ENCODE data around the gene KPNA6.

KPNA6 gene

GRCh38 chr1:32181563-32181962 lies 73.7 kb downstream of the KPNA6 start:
- Histone ChIP-seq H3F3A (ENCODE audit: insufficient read depth) (peaks cover 30% of the 10 kb centered on the region), H2AFZ (ENCODE audit: low read depth, low read length, severe bottlenecking) (no peak overlapping the region), H3K79me2 (ENCODE audit: insufficient read depth, low read length) (peaks cover 58% of the 10 kb centered on the region), H3K9ac (ENCODE audit: low read length) (peak overlapping the region; percentile 90; the same call in 1 of the 2 replicates), H3K4me3 (ENCODE audit: insufficient read depth, low read length, poor library complexity, severe bottlenecking) (no peak overlapping the region), H3K36me3 (ENCODE audit: low read length) (peaks cover 15% of the 10 kb centered on the region), H4K20me1 (ENCODE audit: low read depth, low read length) (peaks cover 4% of the 10 kb centered on the region; the same call in 1 of the 2 replicates), H3K4me2 (ENCODE audit: low read depth, low read length, poor library complexity, severe bottlenecking) (peak overlapping the region; percentile 89), H3K27ac (ENCODE audit: low read depth, low read length) (no peak overlapping the region), H3K27me3 (ENCODE audit: low read length) (no peaks in the 10 kb centered on the region), H3K9me3 (ENCODE audit: insufficient read depth, low read length) (no peaks in the 10 kb centered on the region), H3K9me2 (replicated peaks; ENCODE audit: insufficient read depth, low read length) (no peaks in the 10 kb centered on the region)
- TF ChIP-seq EZH2phosphoT487 (conservative IDR thresholded peaks at IDR 0.05; ENCODE audit: low read length): no peak
- no peak for TF ChIP-seq CTCF (IDR thresholded peaks at IDR 0.05; ENCODE audit: insufficient read depth, low read length, poor library complexity, severe bottlenecking)

- H3K9ac ChIP-seq (ENCODE audit: low read length): no peak overlapping the region
- no peaks in the 10 kb centered on the region for H3K9me2 ChIP-seq (replicated peaks; ENCODE audit: insufficient read depth, low read length)
- H3F3A ChIP-seq (ENCODE audit: insufficient read depth): peaks cover 30% of the 10 kb centered on the region
- no peak overlapping the region for H2AFZ ChIP-seq (ENCODE audit: low read depth, low read length, severe bottlenecking)
- H3K27me3 ChIP-seq (ENCODE audit: low read length): no peaks in the 10 kb centered on the region
- H3K4me2 ChIP-seq (ENCODE audit: low read depth, low read length, poor library complexity, severe bottlenecking): peak overlapping the region; percentile 89
- peaks cover 15% of the 10 kb centered on the region for H3K36me3 ChIP-seq (ENCODE audit: low read length)
- H3K9me3 ChIP-seq (ENCODE audit: insufficient read depth, low read length): no peaks in the 10 kb centered on the region
- peaks cover 4% of the 10 kb centered on the region; the same call in 1 of the 2 replicates for H4K20me1 ChIP-seq (ENCODE audit: low read depth, low read length)
- H3K27ac ChIP-seq (ENCODE audit: low read depth, low read length): no peak overlapping the region
- H3K79me2 ChIP-seq (ENCODE audit: insufficient read depth, low read length): peaks cover 63% of the 10 kb centered on the region
- no peak overlapping the region for H3K4me3 ChIP-seq (ENCODE audit: insufficient read depth, low read length, poor library complexity, severe bottlenecking)
- no peak for TF ChIP-seq CTCF (IDR thresholded peaks at IDR 0.05; ENCODE audit: insufficient read depth, low read length, poor library complexity, severe bottlenecking)
- TF ChIP-seq EZH2phosphoT487 (conservative IDR thresholded peaks at IDR 0.05; ENCODE audit: low read length): no peak
Observed at GRCh38 chr1:32182060-32182459, 74.2 kb downstream of the KPNA6 start.

DNA sequence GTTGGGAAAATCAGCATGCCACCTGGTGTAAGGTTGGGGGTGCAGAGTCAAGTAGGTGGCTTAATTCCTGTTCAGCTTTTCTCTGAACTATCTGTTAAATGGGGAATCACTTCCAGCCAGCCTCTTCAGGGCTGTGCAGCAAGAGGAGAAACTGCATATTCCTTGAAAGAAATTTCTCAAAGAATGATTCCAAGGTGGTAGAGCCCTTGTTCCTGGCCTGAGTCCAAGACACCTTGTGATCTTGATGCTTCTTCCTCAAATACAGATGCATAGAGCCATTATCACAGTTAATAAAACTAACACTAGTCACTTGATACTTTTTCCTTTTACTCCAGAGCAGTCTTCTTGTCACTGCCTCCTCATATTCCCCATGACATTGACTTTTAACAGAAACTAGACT lies 76.8 kb downstream of the KPNA6 start:
- Histone ChIP-seq H3K4me3 (ENCODE audit: insufficient read depth, low read length, poor library complexity, severe bottlenecking) (no peak overlapping the region), H3K9me2 (replicated peaks; ENCODE audit: insufficient read depth, low read length) (no peaks in the 10 kb centered on the region), H3K27ac (ENCODE audit: low read depth, low read length) (no peak overlapping the region), H3K9me3 (ENCODE audit: insufficient read depth, low read length) (no peaks in the 10 kb centered on the region), H3K27me3 (ENCODE audit: low read length) (no peaks in the 10 kb centered on the region), H3F3A (ENCODE audit: insufficient read depth) (peaks cover 7% of the 10 kb centered on the region; the same call in 1 of the 2 replicates), H3K9ac (ENCODE audit: low read length) (no peak overlapping the region), H3K79me2 (ENCODE audit: insufficient read depth, low read length) (peaks cover 74% of the 10 kb centered on the region), H3K36me3 (ENCODE audit: low read length) (peaks cover 24% of the 10 kb centered on the region), H2AFZ (ENCODE audit: low read depth, low read length, severe bottlenecking) (no peak overlapping the region), H3K4me2 (ENCODE audit: low read depth, low read length, poor library complexity, severe bottlenecking) (no peak overlapping the region), H4K20me1 (ENCODE audit: low read depth, low read length) (peaks cover 4% of the 10 kb centered on the region; the same call in 1 of the 2 replicates)
- TF ChIP-seq EZH2phosphoT487 (conservative IDR thresholded peaks at IDR 0.05; ENCODE audit: low read length): no peak
- TF ChIP-seq CTCF (IDR thresholded peaks at IDR 0.05; ENCODE audit: insufficient read depth, low read length, poor library complexity, severe bottlenecking): no peak

Measured in SU-DHL-6 (cell line).